HG02870 (cell line): ENCODE measurements around the gene RASAL3.

Experiments
- ATAC-seq: cut with Tn5 transposase; IDR thresholded peaks from one replicate; pipeline ENCODE4 v1.9.1; 2021; ENCODE audit warnings: mild to moderate bottlenecking, moderate library complexity; ENCODE audit not compliant: unreplicated experiment

RASAL3 gene

DNA sequence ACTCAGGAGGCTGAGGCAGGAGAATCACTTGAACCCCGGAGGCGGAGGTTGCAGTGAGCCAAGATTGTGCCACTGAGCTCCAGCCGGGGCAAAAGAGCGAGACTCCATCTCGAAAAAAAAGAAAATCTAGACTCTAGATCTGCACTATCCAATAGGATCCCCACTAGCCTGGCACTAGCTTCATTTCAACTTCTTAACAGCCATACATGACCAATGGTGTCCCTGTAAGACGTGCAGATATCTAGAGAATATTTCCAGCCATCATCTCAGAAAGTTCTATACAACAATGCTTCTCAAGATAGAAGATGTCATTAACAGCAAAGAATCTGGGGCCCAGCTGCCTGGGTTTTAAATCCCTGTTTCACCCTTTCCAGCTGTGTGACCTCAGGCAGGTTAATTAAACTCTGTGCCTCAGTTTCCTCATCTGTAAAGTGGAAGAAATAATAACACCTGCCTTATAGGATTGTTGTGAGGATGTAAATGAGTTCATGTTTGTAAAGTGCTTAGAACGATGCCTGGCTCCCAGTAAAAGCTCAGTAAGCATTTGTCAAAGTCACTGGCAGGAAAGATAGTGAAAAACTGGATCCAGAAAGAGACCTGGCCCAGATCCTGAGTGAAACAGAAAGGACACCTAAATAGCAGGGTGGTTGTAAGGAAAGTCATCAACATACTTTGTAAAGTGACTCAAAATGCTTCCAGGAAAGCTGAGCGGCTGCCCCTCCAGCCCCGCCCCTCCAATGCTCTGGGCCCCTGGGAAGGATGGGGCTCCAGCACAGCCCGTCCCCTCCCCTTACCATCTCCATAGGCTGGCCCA, 28.1 kb downstream of the RASAL3 start:
- no peak for ATAC-seq

DNA sequence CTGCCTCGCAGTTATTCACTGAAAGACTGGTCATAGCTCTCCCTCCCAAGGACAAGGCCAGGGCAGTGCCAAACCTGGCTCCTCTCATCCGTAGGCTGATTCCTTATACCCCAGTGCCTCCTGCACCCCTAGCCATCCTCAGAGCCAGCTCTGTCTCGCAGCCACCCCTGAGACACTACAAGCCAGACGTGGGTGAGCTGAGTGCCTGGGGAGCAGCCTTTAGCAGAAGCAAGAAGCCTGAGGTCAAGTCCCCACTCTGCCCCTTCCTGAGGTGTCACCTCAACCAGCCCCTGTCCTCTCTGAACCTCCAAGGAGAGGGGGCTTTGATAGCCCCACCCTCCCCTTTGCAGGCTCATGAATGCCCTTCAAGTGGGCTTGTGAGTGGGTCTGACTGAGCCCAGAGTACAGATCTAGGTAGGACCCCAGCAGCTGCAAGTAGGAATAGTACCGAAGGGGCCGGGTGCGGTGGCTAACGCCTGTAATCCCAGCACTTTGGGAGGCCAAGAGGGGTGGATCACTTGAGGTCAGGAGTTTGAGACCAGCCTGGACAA, 30.8 kb downstream of the RASAL3 start:
- ATAC-seq, result no peak

DNA sequence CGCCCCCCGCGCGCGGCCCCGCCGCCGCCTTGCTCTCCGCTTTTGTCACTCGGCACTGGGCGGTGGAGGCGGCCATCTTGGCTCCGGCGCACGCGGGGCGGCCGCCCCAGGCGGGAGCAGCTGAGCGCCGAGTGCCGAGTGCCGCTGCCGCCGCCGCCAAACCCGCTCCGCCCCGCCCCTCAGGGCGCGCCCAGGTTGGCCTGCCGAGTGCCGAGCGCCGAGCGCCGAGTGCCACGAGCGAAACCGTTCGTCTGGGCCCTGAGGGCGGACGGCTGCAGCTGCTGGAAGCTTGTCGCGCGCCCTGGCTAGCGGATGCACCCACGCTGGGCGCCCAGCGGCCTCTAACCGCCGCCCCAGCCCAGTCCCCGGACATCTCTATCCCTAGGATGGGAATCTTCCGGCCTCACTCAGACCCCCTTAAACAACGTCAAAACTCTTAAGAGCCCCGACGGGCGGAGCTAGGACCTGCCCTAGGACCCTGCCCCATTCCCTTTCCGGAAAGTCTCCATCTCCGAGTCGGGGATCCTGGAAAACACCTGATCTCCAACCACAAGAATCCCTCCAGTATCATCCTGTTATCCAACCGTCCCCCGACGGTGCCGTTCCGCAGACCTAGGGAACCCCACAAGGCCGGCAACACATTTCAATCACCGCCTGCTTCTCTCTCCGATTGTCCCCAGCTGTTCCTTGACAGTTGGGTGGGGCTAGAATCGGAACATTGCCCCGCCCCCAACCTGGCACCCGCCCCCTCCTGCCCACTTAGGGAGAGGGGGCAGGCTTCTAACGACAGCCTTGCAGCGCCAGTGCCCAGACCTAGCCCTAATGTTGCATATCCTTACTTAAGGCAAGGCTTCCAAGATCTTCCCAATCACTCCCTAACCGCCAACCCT, 31.5 kb downstream of the RASAL3 start:
- ATAC-seq, result no peak

DNA sequence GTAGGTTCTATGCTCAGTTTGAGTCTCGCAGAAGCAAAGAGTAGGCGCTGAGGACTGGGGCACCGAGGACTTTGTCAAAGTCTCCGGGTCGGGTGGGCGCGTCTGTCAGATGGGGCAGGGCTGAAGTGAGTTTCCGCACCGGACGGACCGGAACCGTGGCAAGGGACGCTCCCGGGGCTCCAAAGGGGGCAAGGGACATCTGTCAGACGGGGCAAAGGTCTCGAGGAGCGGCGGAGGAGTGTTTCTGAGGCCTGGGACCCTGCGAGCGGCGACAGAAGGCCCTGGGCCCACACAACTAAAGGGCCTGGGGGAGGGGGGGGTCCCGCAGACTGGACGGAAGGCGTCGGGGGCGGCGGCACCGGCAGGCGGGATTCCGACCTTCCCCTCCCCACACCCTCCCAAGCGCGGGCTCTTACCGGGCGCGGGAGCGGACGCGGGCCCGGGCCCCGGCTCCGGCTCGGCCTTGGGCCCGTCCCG, 32.3 kb downstream of the RASAL3 start:
- no peak for ATAC-seq

DNA sequence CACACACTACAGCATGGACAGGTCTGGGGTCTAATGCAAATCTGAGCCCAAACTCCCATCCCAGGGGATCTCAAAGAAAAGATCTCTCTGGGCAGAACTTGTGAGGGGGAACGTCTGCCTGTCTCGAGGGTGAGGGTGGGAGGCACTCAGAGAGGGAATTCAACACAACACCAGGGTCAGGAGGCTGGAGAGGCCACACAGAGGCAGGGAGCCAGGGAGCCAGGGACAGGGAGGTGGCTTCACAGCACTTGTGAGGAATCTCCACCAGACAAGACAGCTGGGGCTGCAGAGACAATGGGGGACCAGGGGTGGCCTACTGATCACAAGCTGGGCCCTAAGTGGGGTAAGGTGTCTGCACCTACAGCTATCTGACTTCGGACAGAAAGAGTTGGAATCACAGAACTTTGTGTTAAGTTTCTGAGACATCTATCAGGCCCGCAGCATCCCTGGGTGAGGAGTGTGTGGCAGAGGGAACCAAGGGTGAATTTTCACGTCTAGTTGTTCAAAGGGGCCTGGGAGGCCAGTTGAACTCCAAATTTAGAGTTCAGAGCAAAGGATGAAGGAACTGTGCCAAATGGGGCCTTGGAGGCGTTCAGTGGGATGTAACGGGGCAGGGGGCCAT, 32.8 kb downstream of the RASAL3 start:
- ATAC-seq, result no peak

DNA sequence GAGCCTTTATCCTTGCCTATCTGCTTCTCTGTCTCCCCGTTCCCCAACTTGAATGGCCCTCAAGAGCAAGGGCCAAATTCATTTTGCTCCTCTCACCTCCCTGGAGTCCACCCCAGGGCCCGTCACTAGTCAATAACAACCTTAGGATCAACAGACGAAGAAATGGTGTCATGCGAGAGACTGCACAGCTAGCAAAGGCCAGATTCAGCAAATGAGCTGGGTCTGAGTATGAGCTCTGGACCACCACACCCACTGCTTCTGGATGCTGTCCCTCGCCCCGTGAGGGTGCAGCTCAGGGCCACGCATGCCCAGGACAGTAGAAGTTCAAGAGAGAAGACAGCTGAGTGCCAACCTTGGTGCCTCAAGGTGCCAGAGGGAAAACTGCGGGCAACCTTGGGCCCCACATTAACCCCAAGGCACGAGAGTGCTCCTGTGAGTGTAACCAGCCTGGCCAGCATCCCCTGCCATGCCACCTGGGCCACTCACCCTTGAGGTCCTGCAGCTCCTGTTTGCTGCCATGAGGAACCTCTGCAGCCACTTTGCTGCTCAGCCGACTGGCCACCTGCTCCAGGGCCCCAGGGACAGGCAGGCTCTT, 33.7 kb downstream of the RASAL3 start:
- ATAC-seq, result no peak

DNA sequence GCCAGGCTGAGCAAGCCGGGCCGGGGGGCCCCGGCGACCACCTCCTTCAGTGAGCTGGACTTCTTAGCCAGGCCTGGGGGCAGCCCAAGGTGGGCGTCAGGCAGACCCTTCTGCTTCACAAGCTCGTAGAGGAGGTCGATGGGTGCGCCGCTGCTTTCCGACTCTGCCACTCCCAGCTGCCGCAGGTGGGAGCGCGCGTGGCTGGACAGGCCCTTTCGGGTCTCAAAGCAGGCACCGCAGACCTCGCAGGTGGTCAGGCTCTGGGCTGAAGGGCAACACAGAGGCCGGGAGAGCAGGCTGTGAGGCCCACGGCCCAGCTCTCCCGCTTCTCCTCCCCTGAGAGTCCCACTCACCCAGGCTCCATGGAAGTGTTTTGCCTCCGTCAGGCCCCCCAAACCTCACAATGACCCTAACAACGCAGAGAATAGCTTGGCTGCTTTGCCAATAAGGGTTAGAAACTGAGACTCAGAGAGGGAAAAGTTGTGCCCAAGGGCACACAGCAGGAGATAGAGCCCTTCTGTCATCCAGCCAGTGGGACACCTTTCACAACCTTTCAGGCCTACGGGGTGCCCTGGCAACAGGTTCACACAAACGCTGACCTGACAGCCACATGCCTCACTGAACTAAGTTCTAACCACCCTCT, 34.4 kb downstream of the RASAL3 start:
- ATAC-seq, result no peak

DNA sequence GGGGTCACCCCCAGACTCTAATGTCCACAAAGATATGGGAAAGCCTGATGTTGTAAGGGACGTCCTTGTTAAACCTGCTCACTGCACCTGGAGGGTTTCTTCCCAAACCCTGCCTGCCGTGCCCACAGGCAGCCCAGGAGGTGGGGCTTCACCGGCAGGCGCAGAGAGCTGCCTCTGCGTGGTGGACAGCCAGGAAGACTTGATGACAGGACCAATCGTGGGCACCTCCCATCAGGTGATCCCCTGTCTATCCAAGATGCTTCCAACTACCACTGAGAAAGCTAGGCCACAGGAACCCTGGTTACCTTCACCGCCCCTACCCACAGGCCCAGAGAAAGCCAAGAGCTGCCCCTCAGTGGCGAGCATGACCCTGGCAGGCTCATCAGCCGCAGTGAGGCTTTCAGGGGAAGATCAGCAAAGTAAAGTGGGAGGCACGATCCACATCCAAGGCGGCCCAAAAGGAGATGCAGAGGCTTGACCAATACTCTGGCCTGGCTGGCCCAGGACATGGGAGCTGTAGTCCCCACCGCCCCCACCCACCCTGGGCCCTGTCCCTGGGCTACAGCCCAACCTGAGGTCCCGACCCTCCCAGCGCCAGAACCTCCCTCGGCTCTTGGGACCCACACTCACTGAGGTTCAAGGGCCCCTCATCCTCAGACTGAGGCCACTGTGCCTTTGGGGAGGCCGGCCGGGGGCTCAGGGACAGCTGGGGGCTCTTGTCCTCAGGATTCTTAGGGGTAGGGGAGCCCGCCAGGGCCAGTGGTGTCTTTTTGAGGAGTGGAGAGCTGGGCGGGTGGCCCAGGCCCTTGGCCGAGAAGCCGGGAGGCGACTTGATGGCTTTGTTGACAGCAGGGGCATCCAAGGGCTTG, 35.2 kb downstream of the RASAL3 start:
- no peak for ATAC-seq

DNA sequence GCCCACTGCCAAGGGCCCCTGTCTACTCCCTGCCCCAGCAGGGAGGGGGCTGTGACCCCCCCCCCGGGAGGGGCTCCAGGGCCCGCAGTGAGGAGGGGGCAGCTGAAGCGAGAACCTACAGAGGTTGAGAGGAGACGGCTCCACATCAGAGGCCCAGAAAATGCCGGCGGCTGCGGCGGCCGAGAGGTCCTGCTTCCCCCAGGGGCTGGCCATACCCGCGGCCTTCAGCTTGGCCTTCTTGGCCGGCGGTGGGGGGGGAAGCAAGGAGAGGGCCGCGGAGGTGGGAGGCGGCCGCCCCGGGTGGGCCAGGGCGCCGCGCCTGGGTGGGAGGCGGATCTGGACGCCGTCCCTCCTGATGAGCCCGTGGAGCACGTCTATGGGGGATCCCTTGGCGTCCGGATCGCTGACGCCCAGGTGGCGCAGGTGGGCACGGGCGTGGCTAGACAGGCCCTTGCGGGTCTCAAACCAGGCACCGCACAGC, 36.3 kb downstream of the RASAL3 start:
- no peak for ATAC-seq

DNA sequence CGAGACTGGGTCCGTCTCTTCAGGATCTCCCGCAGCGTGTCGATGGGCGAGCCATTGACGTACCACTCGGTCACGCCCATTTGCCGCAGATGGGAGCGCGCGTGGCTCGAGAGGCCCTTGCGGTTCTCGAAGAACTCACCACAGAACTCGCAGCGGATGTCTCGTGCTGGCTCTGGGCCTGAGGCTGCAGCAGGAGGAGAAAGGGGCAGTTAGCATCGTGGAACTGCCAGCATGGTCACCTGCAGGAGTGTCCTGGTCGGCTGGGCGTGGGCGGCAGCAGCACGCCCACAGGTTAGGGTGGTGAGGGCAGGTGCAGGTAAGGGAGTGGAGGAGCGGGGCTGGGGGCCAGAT, 37.0 kb downstream of the RASAL3 start:
- no peak for ATAC-seq

DNA sequence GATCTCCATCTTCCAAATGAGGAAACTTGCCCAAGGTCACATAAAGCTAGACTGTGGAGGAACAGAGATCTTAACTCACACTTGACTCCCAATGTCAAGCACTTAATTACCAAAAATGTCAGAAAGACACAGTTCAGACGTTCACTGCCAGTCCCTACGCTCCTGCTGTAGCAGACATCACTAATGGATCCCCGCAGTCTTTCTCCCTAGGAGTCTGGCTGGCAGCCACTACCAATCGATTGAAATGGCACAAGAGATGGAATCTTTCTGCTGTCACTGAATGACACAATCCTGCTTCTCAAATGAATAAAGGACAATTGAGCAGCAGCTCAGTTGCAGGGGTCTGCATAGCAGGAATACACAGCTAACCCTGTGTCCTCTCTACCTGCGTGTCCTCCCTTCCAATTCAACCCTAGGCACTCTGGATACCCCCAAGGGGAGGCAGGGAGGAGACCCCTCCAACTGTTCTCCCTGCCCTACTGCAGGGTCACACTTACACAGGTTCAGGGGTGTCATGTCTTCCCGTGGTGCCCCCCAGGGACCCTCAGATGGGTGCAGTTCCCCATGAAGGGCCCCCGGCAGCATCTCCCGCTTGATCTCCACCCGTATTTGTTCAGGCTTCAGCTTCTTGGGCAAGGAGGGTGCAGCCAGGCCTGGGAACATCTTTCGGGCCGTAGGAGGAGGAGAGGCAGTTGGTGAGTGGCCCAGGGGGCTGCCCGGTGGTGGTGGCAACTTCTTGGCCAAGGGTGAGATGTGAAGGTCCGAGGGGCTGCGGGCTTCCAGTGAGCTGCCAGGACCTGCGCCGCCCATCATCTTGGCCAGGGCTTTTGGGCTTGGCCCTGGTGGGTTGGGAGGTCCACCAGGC, 37.6 kb downstream of the RASAL3 start:
- ATAC-seq, result no peak

DNA sequence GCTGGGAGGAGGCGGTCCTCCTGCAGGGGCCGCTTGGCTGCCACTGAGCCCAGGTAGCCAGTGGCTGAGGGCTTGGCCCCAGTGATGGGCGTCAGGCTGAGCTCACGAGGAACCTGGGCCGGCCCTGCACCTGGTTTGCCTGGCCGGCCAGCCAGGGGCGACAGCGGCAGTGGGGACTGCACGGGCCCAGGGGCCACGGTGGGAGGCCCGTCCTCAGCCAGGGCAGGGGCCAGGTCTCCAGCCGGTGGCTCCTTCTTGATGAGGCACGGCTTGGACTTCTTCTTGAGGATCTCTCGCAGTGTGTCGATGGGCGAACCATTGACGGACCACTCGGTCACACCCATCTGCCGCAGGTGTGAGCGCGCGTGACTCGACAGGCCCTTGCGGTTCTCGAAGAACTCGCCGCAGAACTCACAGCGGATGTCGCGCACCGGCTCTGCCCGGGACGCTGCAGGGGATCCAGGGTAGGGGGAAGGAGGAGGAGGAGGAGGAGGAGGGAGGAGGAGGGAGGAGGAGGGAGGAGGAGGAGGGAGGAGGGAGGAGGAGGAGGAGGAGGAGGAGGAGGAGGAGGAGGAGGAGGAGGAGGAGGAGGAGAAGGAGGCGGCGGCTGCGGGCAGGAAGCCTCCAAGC, 38.9 kb downstream of the RASAL3 start:
- ATAC-seq, result no peak

DNA sequence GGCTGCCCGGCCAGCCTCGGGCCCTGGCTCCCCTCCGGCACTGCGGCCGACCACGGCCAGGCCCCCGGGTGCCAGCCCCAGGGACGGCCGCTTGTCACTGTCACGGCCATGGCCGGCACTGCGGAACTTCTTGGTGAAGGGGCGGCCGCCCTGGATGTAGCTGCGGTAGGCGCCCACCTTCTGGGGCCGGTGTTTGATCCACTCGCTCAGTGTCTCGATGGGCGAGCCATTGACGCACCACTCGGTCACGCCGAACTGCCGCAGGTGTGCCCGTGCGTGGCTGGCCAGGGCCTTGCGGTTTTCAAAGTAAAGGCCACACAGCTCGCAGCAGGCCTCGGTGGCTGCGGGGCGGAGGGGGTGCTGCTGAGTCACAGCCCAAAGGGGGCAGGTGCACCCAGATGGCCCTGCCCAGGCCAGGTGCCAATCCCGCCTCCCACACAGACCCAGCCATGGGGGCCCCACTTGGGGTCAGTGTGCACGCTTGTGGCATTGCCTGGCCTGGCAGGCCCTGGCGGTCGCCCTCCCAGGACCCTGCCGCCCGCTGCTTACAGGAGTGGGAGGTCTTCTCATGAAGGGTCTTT, 39.6 kb downstream of the RASAL3 start:
- no peak for ATAC-seq

DNA sequence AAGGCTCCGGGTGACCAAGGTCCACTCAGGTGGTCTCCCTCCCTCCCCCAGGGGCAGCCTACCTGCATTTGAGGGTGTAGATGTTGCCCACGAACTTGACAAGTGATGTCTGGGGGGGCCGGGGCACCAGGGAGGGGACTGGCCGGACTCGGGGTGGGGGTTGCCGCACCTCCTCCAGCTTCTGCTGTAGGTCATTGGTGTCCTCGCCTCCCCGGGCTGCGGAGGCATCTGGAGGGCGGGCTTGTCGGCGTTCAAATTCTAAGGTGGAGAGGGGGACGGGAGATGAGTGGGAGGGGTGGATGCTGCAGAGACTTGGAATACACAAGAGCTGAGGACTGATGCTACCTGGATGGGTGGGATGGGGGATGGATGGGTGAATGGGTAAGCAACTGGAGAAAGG, 40.2 kb downstream of the RASAL3 start:
- no peak for ATAC-seq

DNA sequence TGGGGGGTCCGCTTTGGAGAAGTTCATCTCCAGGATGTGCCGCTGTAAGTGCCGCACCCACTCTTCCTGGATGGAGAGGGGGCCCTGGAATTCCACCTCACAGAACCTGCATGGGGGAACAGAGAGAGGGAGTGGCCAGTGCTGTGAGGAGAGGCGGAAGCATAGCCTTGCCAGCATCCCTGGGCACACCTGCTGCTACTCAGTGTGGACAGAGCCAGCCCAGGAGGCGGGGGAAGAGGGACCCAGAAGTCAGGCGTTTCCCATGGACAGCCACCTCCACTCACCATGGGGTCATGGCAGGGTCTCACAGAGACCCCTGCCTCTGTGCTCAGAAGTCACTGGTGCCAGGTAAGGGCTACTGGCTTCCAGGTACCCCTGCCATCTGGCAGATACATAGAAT, 41.2 kb downstream of the RASAL3 start:
- ATAC-seq, result no peak

DNA sequence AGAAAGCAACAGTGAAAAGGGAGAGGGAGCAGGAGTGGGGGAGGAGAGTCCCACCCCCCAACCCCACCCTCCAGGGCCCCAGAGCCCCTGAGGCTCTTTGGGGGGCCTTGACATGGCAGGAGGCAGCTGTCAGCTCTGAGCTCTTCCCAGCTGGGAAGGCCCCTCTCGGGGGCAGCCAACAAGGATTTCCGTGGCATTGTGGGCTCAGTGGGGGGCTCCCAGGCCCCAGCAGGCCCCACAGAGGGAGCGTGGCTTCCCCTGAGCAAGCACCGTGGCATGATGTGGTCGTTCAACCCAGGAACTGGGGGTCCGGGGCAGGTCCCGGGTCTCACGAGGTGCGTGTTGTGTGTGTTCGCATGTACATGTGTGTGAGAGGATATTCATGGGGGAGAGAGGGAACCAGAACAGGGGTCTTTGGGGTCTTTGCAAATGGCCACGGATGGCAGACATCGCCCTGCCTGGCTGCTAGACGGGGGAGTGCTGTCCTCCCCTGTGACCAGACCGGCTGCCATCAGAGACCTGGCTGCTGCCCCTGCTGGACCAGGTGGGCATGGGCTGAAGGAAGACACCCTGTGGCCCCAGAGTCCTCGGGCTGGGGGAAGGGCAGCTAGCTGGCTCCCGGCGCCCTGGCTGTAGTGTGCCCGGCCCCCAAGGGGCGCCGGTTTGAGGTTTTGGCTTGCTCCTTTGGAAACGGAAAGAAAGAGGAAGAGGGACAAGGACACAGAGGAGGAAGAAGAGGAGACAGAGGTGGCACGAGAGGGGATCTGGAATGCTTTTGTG, 41.9 kb downstream of the RASAL3 start:
- no peak for ATAC-seq

DNA sequence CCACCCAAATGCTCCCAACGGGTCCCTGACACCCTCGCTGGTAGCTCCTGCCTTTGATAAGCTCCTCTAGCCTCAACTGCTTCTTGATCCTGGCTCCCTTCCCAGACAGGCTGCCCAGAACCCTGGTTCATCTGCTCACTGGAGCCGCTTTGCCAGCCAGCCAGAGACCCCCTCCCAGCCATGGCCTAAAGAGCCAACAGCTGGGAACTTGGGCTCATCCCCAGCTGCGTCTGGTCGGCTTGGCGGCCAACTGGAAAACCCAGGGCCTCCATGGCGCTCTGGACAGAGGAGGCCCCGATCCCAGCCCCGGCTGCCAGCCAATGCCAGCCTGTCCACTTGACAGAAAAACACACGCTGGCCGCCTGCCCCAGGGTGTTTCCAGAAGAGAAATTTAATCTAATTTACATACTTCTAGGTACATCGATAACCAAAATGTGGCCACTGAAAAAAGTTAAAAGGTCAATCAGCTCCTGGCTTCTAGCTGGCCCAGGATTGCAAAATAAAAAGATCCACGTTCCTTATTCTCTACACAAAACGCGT, 42.6 kb downstream of the RASAL3 start:
- ATAC-seq, result no peak
